GM23248 (cell line): ENCODE data around the gene STYK1. TPM values are rescaled to one million over a fixed set of nuclear protein-coding genes. Genes with fewer than 3 reads are reported as not detected.

Experiments used
- DNase-seq: peaks from one replicate; pipeline ENCODE4 v3.0.0-alpha.2; 2015
- H2AFZ ChIP-seq: fragments of 200-600 bp; sonication (generic); 2 replicates; pipeline ENCODE4 v1.6.1; 2016; ENCODE audit warnings: antibody characterized with exemption
- H3F3A ChIP-seq: fragments of 200-600 bp; sonication (generic); 2 replicates; pipeline ENCODE4 v1.6.1; 2016; ENCODE audit warnings: mild to moderate bottlenecking, antibody characterized with exemption, mixed run types; ENCODE audit not compliant: insufficient read depth
- H3K27ac ChIP-seq: fragments of 200-600 bp; sonication (generic); 2 replicates; pipeline ENCODE4 v1.5.1; 2016; ENCODE audit warnings: mild to moderate bottlenecking
- H3K27me3 ChIP-seq: fragments of 200-600 bp; sonication (generic); replicated peaks from 2 replicates; pipeline ENCODE4 v1.6.1; 2016; ENCODE audit warnings: mild to moderate bottlenecking; ENCODE audit not compliant: insufficient read depth
- H3K36me3 ChIP-seq: fragments of 200-600 bp; sonication (generic); 2 replicates; pipeline ENCODE4 v1.6.1; 2016; ENCODE audit warnings: low read depth, mild to moderate bottlenecking
- H3K4me1 ChIP-seq: fragments of 200-600 bp; sonication (generic); 2 replicates; pipeline ENCODE4 v1.6.1; 2016; ENCODE audit warnings: mild to moderate bottlenecking; ENCODE audit not compliant: insufficient read depth
- H3K4me2 ChIP-seq: fragments of 200-600 bp; sonication (generic); one replicate; pipeline ENCODE4 v1.6.1; 2016; ENCODE audit warnings: mild to moderate bottlenecking; ENCODE audit not compliant: unreplicated experiment
- H3K4me3 ChIP-seq: fragments of 200-600 bp; sonication (generic); 2 replicates; pipeline ENCODE4 v1.5.1; 2016; ENCODE audit warnings: mild to moderate bottlenecking
- H3K79me2 ChIP-seq: fragments of 200-600 bp; sonication (generic); 2 replicates; pipeline ENCODE4 v1.6.1; 2016; ENCODE audit warnings: mild to moderate bottlenecking; ENCODE audit not compliant: insufficient read depth
- H3K9ac ChIP-seq: fragments of 200-600 bp; sonication (generic); 2 replicates; pipeline ENCODE4 v1.6.1; 2016; ENCODE audit warnings: mild to moderate bottlenecking
- H3K9me2 ChIP-seq: fragments of 200-600 bp; sonication (generic); 2 replicates; pipeline ENCODE4 v1.6.1; 2016; ENCODE audit warnings: mixed run types, mild to moderate bottlenecking, moderate library complexity; ENCODE audit not compliant: insufficient read depth
- H3K9me3 ChIP-seq: fragments of 200-600 bp; sonication (generic); one replicate; pipeline ENCODE4 v1.6.1; 2017; ENCODE audit warnings: low read depth
- H4K20me1 ChIP-seq: fragments of 200-600 bp; sonication (generic); 2 replicates; pipeline ENCODE4 v1.6.0; 2016; ENCODE audit not compliant: insufficient read depth
- EZH2 ChIP-seq: fragments of 200-600 bp; sonication (generic); IDR thresholded peaks from 2 replicates; pipeline ENCODE4 v1.6.1; 2018; ENCODE audit warnings: antibody characterized with exemption, mild to moderate bottlenecking; ENCODE audit not compliant: insufficient read depth, poor library complexity, severe bottlenecking
- EZH2phosphoT487 ChIP-seq: fragments of 200-600 bp; sonication (generic); IDR thresholded peaks from 2 replicates; pipeline ENCODE4 v1.6.1; 2018; ENCODE audit warnings: antibody characterized with exemption, moderate library complexity, mild to moderate bottlenecking, low read depth; ENCODE audit not compliant: insufficient read depth
- WGBS, 2 experiments: methylation state at CpG; one replicate each; pipeline ENCODE4 v1.1.6; 2015 to 2017; ENCODE audit warnings: low lambda C conversion rate in 2 of 2, low coverage in 1 of 2; ENCODE audit errors: missing lambda C conversion rate in 2 of 2; 5-methylcytosine and 5-hydroxymethylcytosine counted together
- in situ Hi-C: fragments of 300-500 bp; cut with MboI; formaldehyde crosslinking; loops from 2 replicates; pipeline ENCODE4 v1.15.0; 2020
- polyA plus RNA-seq: library from polyadenylated mRNA; unstranded; fragments of >200 nt; fragmentation: Nextera tagmentation; extraction: Ambion mirVana; gene quantifications from 2 replicates; pipeline ENCODE4 v1.2.1, GENCODE V29; 2016
- total RNA-seq: library from RNA; depleted of rRNA; stranded (reverse); fragments of >200 nt; shearing (Covaris generic); gene quantifications from 2 replicates; pipeline ENCODE4 v1.2.3, GENCODE V29; 2014

Gene STYK1
- total and polyA plus RNA-seq, 2 experiments from 2014 or later = 0.93 to 1.1 TPM

GRCh38 chr12:10708862-10709261, 35.0 kb upstream of the STYK1 start:
- H3K27ac ChIP-seq = no peak overlapping the region

GRCh38 chr12:10705655-10706054, 31.8 kb upstream of the STYK1 start:
- H3K4me2 ChIP-seq = no peak overlapping the region
- H3K4me1 ChIP-seq = peaks cover 14% of the 10 kb centered on the region
- H3K79me2 ChIP-seq = peaks cover 89% of the 10 kb centered on the region
- H3K9ac ChIP-seq = no peak overlapping the region
- H3K9me2 ChIP-seq = no peaks in the 10 kb centered on the region
- no peaks in the 10 kb centered on the region for H4K20me1 ChIP-seq
- no peak overlapping the region for H3K4me3 ChIP-seq
- peaks cover 89% of the 10 kb centered on the region for H3K36me3 ChIP-seq
- DNase-seq = peak; percentile 69
- H3K27ac ChIP-seq = no peak overlapping the region
- no peak overlapping the region for H2AFZ ChIP-seq
- in situ Hi-C loops = no loop called here
- WGBS, 2 experiments = 86 to 87% methylated on average over 2 of the region's 2 CpGs
- H3F3A ChIP-seq = peaks cover 4% of the 10 kb centered on the region; the same call in 1 of the 2 replicates
- H3K9me3 ChIP-seq = no peaks in the 10 kb centered on the region
- TF ChIP-seq EZH2phosphoT487 = no peak
- TF ChIP-seq EZH2 = no peak
- no peaks in the 10 kb centered on the region for H3K27me3 ChIP-seq

More at GRCh38 chr12:10708862-10709261, 35.0 kb upstream of the STYK1 start:
- H3K4me2 ChIP-seq = no peak overlapping the region
- 51 to 52% methylated on average over 4 of the region's 4 CpGs for WGBS, 2 experiments
- H3K27me3 ChIP-seq = no peaks in the 10 kb centered on the region
- H3K9ac ChIP-seq = no peak overlapping the region
- H4K20me1 ChIP-seq = no peaks in the 10 kb centered on the region
- peaks cover 87% of the 10 kb centered on the region for H3K36me3 ChIP-seq
- TF ChIP-seq EZH2 = no peak
- H3K9me2 ChIP-seq = no peaks in the 10 kb centered on the region
- peaks cover 4% of the 10 kb centered on the region; the same call in 1 of the 2 replicates for H3F3A ChIP-seq
- H3K4me3 ChIP-seq = no peak overlapping the region
- in situ Hi-C loops = no loop called here
- 0 out of 2 replicates have a peak, but pooled peaks cover 4% of the 10 kb centered on the region for H3K4me1 ChIP-seq
- H2AFZ ChIP-seq = no peak overlapping the region
- peaks cover 98% of the 10 kb centered on the region for H3K79me2 ChIP-seq
- no peaks in the 10 kb centered on the region for H3K9me3 ChIP-seq
- no peak for DNase-seq

- H3K36me3 ChIP-seq = peaks cover 90% of the 10 kb centered on the region
- in situ Hi-C loops = no loop called here
These were observed 28.0 kb upstream of the STYK1 start for GRCh38 chr12:10701843-10702242.

GRCh38 chr12:10701131-10701681, 27.4 kb upstream of the STYK1 start:
- peak; percentile 65 for DNase-seq
- Histone ChIP-seq H3K36me3 (peaks cover 92% of the 10 kb centered on the region), H3K27me3 (no peaks in the 10 kb centered on the region), H3K9ac (peak overlapping the region; percentile 32; the same call in 1 of the 2 replicates), H3K79me2 (peaks cover 54% of the 10 kb centered on the region), H3K4me2 (peak overlapping the region; percentile 49), H3K9me3 (no peaks in the 10 kb centered on the region), H3K4me1 (peaks cover 14% of the 10 kb centered on the region), H3K27ac (peak overlapping the region; percentile 36), H4K20me1 (no peaks in the 10 kb centered on the region), H3F3A (peaks cover 8% of the 10 kb centered on the region; the same call in 1 of the 2 replicates), H3K9me2 (no peaks in the 10 kb centered on the region), H2AFZ (0 out of 2 replicates have a peak overlapping the region, but pooled peaks have one; percentile 8), H3K4me3 (peak overlapping the region; percentile 24; the same call in 1 of the 2 replicates)
- 28 to 37% methylated on average over 3 of the region's 3 CpGs for WGBS, 2 experiments
- TF ChIP-seq EZH2phosphoT487 (no peak), EZH2 (no peak)
- in situ Hi-C loops = no loop called here

More at GRCh38 chr12:10701843-10702242, 28.0 kb upstream of the STYK1 start:
- Histone ChIP-seq H3K9me3 (no peaks in the 10 kb centered on the region), H3K4me2 (no peak overlapping the region), H3K4me3 (peak overlapping the region; percentile 24; the same call in 1 of the 2 replicates), H3K9ac (peak overlapping the region; percentile 32; the same call in 1 of the 2 replicates), H2AFZ (no peak overlapping the region), H4K20me1 (no peaks in the 10 kb centered on the region), H3K79me2 (peaks cover 60% of the 10 kb centered on the region), H3F3A (peaks cover 11% of the 10 kb centered on the region; the same call in 1 of the 2 replicates), H3K9me2 (no peaks in the 10 kb centered on the region), H3K4me1 (peaks cover 14% of the 10 kb centered on the region), H3K27me3 (no peaks in the 10 kb centered on the region), H3K27ac (peak overlapping the region; percentile 36)
- no peak for TF ChIP-seq EZH2
- no peak for TF ChIP-seq EZH2phosphoT487
- DNase-seq = no peak
- WGBS, 2 experiments = 97 to 98% methylated on average over 14 of the region's 14 CpGs
